HG03354 (cell line): ENCODE measurements around the gene MAB21L4.

ENCODE experiments used
- ATAC-seq: cut with Tn5 transposase; IDR thresholded peaks from one replicate; pipeline ENCODE4 v1.9.1; 2021; ENCODE audit warnings: mild to moderate bottlenecking; ENCODE audit not compliant: unreplicated experiment, poor library complexity, severe bottlenecking

MAB21L4 gene

DNA sequence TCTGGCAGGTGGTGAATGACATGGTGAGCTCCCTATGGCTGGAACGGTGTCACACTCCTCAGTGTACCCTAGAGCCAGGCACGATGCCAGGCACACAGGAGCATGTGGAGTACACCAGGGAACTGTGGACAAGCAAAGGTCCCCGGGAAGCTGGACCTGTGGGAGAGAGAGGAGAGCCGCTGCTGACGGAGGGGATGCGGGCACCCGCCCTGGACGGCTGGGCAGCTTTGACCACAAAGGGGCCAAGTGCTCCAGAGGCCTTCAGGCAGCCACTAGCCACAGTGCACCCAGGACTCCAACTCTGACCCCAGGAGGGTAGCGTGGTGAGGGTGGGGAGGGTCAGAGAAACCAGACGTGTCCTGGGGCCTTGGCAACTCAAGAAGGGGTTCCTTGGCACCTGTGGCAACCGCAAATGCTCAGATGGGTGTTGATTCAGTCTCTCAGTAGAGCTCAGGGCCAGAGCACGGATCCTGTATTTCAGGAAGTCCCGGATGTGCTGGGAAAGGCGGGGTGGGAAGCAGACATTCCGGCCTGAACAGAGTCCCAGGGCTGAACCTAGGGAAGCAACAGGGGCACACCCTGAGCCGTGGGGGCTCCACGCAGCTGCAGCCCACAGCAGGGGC is 2.3 kb upstream of the MAB21L4 start:
- no peak for ATAC-seq

DNA sequence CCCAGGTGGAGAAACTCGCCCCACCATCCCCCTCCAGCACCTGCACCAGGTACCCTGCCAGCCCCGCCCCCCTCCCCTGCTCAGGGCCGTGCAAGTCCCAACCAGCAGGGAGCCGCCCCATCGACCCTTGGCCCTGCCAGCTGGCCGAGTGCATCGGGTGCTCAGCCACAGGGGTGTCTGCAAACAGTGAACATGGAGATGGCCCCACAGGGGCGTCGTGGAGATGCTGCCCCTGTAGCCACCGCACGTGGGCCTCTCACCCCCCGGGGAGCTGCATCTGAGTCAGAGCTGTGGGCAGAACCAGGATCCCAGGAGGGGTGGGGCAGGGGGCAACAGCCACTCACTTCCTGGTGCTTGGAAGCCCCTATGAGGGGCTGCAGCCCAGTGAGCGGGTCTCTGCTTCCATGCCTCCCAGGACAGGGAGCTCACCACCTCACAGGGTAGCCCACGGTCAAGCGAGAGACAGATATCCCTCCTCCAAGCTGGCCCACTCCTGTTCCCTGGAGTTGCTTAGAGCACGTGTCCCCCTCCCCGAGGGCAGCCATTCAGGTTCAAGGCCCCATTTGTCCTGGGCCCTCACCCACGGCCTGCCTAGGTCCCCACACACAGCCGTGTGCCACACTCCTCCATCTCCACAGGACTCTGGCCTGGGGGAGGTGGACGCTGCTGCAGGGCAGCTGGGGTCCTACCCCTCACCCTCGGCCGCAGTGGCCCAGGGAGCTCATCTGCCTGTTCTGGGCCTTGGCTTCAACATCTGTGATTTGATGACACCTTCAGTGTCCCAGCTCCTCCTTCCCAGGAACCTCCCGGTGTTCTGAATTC is 1.1 kb upstream of the MAB21L4 start:
- no peak for ATAC-seq

- ATAC-seq = no peak
These were observed 438 bp upstream of the MAB21L4 start for GRCh38 chr2:240896394-240896793.

GRCh38 chr2:240894836-240895558 is 959 bp downstream of the MAB21L4 start:
- no peak for ATAC-seq

- ATAC-seq = no peak
These were observed 1.9 kb downstream of the MAB21L4 start for GRCh38 chr2:240894006-240894405.

GRCh38 chr2:240893363-240893844 is 2.6 kb downstream of the MAB21L4 start:
- ATAC-seq = no peak

DNA sequence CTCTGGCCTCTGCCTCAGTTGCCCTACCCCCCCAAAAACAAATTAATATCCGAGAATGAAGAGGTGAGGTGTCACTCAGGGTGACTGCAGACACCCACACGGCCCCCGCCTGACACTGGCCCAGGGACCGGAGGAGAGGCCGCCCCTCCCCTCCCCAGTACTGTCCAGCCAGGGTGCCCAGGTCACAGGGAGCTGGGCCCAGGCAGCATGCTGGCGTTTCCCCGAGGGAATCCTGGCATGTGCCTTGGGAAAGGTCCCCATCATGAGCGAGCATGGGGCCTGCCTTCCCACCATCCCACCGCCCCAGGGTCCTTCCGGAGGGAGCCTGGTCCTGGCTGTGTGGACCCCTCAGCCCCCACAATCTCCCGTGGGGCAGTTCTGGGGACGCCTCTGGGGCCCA is 3.0 kb downstream of the MAB21L4 start:
- no peak for ATAC-seq

DNA sequence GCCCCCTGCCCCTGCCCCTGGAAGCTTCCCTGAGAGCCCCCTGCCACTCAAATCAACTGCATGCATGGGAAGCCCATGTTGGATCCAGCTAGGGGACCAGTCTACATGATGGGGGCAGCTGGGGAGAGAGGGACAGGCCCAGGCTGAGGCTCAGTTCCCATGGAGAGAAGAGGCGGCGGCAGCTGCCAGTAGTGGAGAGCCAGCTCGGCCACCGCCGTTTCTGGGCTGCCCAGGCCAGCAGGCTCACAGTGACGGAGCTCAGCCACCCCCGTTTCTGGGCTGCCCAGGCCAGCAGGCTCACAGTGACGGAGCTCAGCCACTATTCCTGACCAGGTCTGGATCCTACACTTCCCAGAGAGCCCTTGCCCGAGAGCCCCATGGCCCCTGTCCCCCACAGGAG is 3.6 kb downstream of the MAB21L4 start:
- ATAC-seq = no peak

GRCh38 chr2:240891492-240892340 is 4.2 kb downstream of the MAB21L4 start:
- no peak for ATAC-seq

GRCh38 chr2:240890691-240891090 is 5.3 kb downstream of the MAB21L4 start:
- no peak for ATAC-seq

- no peak for ATAC-seq
These were observed 6.1 kb downstream of the MAB21L4 start for GRCh38 chr2:240889601-240890560.

DNA sequence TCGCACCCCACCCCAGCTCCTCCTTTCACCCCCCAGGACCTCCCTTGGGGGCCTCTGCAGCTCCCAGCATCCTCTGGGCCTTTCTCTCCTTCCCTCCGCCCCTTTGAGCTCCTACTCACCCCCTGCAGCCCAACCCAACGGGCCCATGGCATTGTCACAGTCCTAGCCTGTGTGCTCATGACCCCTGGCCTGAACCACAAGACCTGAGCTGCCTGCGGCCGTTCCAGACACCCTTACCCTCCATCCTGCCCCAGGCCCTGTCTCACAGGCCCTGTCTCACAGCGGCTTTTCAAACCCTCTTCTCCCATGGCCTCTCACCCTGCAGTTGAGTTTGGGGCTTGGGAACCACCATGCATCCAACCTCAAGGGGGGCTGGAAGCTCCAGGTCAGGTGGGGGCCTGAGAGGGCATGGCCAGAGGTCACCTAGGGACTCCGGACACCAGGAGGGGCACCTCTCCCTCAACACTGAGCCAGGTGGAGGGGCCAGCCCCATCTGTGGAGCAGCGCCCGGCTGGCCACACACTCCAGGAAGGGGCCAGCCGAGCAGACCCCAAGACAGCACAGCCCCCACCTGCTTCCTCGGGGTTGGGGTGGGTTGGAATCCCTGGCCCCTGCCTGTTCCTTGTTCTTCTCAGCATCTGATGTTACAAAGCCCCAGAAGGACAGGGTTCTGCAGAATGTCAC is 6.9 kb downstream of the MAB21L4 start:
- ATAC-seq = no peak

DNA sequence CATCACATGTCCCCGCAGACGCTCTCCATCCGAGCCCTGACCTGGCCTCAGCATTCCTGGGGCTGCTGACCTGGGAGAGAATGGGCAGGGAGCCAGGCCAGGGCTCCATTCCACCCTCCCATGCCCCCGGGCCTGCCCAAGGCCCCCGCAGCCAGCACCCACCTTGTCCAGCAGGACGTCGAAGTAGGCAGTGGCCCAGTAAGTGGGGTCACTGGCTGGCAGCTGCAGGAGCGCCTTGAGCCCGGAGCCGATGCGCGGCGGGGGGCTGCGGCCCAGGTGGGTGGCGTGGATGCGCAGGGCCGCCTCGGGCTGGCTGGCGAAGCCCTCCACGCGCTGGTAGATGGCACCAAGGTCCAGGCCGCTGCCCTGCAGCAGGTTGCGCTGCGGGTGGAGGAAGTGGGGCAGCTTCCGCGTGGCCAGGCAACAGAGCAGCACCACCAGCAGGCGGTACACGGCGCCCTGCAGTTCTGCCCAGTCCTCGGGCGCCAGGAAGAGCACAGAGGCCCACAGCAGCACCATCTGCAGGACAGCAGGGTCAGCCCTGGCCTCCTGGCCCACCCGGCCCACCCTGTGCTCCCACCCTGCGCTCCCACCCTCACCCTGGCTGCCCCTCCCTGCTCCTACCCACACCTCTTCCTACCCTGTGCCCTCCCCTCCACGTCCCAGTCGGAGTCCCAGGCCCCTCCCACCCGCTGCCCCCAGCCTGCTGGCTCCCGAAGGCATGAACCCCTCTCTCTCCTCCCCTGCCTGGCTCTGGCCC is 7.6 kb downstream of the MAB21L4 start:
- no peak for ATAC-seq

- no peak for ATAC-seq
These were observed 8.3 kb downstream of the MAB21L4 start for GRCh38 chr2:240887631-240888030.

DNA sequence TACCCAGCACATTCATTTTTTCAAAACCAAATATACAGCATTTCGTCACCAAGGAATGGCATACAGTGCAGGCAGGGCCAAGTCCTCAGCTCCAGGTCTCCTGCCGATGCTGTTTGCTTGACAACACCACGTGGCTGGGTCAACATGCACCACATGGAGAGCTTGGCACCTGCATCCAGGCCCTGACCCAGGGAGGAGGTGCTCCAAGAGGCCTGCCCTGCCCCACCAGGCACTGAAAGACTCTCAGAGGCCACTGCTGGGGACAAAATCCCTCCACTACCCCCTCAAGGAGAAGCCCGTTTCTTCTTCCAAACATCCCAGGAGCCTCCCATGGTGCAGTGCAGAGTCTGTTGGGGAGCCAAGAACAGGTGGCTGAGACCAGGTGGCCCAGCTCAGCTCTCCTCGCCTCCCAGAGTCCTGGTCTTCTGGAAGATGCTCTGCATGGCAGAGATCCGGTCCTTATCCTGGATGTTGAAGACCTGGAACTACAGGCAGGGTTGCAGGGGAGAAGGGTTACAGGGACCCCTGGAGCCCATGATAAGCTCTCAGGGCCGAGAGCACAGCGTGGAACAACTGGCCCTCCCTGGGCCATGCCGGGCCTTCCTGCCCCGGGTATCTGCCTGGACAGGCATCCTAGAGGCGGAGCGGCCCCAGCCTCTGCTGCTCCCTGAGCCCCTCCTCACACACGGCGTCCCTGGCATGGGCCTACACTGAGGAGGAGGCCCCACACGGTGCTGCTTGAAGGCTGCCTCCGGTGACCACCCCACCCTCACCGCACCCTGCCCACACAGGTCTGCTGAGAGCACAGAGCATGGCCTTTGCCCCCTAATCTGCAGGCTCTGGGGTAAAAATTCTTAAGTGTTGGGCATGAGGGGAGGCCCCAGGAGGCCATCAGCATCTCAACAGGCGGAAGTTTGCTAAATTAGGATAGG is 9.0 kb downstream of the MAB21L4 start:
- ATAC-seq = no peak

GRCh38 chr2:240886023-240886565 is 9.9 kb downstream of the MAB21L4 start:
- ATAC-seq = no peak
